Peyer's patch (tissue), 4 donors: ENCODE data around the gene MARK4. TPM values are rescaled to one million over a fixed set of nuclear protein-coding genes. Genes with fewer than 3 reads are reported as not detected.

Experiments used
- DNase-seq, 3 donors: peaks; one replicate each; pipeline ENCODE4 v3.0.0-alpha.2; 2017 to 2019
- H3K27ac ChIP-seq, 4 donors: fragments of 200-600 bp; sonication (generic); one replicate each; pipeline ENCODE4 v1.5.1; 2016 to 2019
- H3K27me3 ChIP-seq, 2 donors: fragments of 200-600 bp; sonication (generic); one replicate each; pipeline ENCODE4 v1.5.1; 2019
- H3K36me3 ChIP-seq, 3 donors: fragments of 200-600 bp; sonication (generic); one replicate each; pipeline ENCODE4 v1.5.1; 2016 to 2019
- H3K4me1 ChIP-seq, 4 donors: fragments of 200-600 bp; sonication (generic); one replicate each; pipeline ENCODE4 v1.5.1; 2016 to 2019
- H3K4me3 ChIP-seq, 4 donors: fragments of 200-600 bp; sonication (generic); 1 replicate in 3 of 4; 2 replicates in 1 of 4; pipeline ENCODE4 v1.5.1; 2016 to 2019; ENCODE audit warnings: mild to moderate bottlenecking in 1 of 4
- H3K9me3 ChIP-seq, 4 donors: fragments of 200-600 bp; sonication (generic); one replicate each; pipeline ENCODE4 v1.5.1; 2016 to 2019; ENCODE audit warnings: mild to moderate bottlenecking in 1 of 4
- POLR2A ChIP-seq, 2 donors: fragments of 450-650 bp; IDR thresholded peaks; one replicate each; pipeline ENCODE4 v1.5.1; 2017; ENCODE audit warnings: antibody characterized with exemption in 2 of 2, mild to moderate bottlenecking in 2 of 2, moderate library complexity in 2 of 2
- total RNA-seq, 4 donors: library from RNA; depleted of rRNA; stranded (reverse); fragments of >200 nt; gene quantifications; one replicate each; pipeline ENCODE4 v1.1.0, GENCODE V29; 2016
- TF ChIP-seq, protein P1 (sequence below), 6 experiments: fragments of 450-650 bp in 4 of 6; fragments of 200-600 bp in 2 of 6; sonication (generic) in 1 of 6; IDR thresholded peaks; one replicate each; pipeline ENCODE4 v1.5.1; 2017 to 2019; ENCODE audit warnings: antibody characterized with exemption in 6 of 6, mild to moderate bottlenecking in 3 of 6, moderate library complexity in 1 of 6

The MARK4 gene
- total RNA-seq, 4 donors from 2014 or later: 8.1 to 63.5 (median 23.4) TPM

DNA sequence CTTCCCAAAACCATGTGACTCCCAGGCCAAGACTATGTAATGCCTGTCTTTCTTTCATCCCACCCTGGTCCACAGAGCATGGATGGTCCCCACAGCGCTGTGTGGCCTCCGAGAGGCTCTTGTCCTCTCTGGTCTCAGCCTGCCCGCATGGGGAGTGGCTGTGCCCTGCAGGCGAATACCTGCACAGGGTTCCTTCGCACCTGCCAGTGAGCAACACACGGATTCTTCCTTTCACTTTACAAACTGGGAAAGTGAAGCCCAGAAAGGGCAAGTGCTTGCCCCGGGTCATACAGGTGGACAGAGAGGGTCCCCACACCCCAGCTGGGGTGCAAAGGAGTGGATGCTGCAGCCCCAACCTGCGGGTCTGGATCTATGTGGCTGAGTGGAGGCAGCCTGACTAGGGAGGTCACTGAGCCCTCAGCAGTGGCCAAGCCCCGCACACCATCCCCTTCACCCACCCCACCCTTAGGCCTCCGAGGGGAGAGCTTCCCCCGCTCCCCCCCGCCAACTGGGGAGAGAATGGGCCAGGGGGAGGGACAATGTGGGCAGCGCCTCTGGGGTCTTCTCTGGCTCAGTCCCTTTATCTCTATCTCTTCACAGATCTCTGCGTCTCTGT lies 747 bp upstream of the MARK4 start:
- DNase-seq: no peak
- Histone ChIP-seq H3K9me3 (no peaks in the 10 kb centered on the region), H3K4me1 (peaks cover 0 to 36% (median 13%) of the 10 kb centered on the region in 4 donors), H3K36me3 (no peaks in the 10 kb centered on the region), H3K27me3 (no peaks in the 10 kb centered on the region), H3K4me3 (peak overlapping the region; percentile 81 to 100 (median 91)), H3K27ac (peak overlapping the region in 2 of 4 donors; percentile 75 to 78)
- TF ChIP-seq POLR2A (IDR thresholded peaks at IDR 0.05): no peak
- TF ChIP-seq, protein P1, sequence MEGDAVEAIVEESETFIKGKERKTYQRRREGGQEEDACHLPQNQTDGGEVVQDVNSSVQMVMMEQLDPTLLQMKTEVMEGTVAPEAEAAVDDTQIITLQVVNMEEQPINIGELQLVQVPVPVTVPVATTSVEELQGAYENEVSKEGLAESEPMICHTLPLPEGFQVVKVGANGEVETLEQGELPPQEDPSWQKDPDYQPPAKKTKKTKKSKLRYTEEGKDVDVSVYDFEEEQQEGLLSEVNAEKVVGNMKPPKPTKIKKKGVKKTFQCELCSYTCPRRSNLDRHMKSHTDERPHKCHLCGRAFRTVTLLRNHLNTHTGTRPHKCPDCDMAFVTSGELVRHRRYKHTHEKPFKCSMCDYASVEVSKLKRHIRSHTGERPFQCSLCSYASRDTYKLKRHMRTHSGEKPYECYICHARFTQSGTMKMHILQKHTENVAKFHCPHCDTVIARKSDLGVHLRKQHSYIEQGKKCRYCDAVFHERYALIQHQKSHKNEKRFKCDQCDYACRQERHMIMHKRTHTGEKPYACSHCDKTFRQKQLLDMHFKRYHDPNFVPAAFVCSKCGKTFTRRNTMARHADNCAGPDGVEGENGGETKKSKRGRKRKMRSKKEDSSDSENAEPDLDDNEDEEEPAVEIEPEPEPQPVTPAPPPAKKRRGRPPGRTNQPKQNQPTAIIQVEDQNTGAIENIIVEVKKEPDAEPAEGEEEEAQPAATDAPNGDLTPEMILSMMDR (IDR thresholded peaks at IDR 0.05): no peak

DNA sequence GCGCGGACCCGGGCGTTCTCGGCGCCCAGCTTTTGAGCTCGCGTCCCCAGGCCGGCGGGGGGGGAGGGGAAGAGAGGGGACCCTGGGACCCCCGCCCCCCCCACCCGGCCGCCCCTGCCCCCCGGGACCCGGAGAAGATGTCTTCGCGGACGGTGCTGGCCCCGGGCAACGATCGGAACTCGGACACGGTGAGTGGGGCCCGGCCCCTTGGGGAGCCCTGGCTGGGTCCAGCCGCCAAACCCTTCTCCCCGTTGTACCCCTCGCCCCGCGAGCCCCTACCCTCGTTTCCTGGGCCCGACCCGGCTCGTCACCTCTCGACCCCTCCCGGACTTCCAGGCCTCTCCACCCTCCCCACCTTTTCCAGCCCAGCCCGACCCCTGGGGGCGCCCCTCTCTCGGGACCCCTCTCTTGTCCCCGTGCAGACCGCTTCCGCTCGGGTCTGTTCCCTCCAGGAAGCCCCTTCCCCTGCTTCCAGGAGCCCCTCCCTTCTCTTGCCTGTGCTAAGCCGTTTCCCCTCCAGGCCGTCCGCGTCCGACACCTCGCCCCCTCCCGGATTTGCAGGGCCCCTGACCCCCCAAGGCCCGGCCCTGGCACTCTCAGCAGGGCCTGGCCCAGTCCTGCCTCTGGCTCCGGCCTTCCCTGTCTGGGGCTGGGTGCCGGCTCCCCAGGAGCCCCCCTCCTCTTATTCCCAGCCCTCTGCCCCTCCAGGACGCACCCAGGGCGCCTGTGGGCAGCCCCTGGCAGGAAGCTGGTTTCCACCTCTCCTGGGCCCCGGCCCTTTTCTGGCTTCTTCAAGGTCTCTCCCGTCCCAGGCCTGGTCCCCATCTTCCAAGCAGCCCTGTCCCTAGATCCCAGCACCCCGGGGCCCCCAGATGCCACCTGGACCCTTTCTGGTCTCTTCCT lies 632 bp downstream of the MARK4 start:
- Histone ChIP-seq H3K27me3 (no peaks in the 10 kb centered on the region), H3K36me3 (no peaks in the 10 kb centered on the region), H3K9me3 (no peaks in the 10 kb centered on the region), H3K4me1 (peaks cover 0 to 36% (median 13%) of the 10 kb centered on the region in 4 donors), H3K4me3 (peak overlapping the region; percentile 81 to 100 (median 91)), H3K27ac (peak overlapping the region; percentile 66 to 78 (median 73))
- no peak for DNase-seq
- TF ChIP-seq, protein P1 (IDR thresholded peaks at IDR 0.05): no peak
- no peak for TF ChIP-seq POLR2A (IDR thresholded peaks at IDR 0.05)

DNA sequence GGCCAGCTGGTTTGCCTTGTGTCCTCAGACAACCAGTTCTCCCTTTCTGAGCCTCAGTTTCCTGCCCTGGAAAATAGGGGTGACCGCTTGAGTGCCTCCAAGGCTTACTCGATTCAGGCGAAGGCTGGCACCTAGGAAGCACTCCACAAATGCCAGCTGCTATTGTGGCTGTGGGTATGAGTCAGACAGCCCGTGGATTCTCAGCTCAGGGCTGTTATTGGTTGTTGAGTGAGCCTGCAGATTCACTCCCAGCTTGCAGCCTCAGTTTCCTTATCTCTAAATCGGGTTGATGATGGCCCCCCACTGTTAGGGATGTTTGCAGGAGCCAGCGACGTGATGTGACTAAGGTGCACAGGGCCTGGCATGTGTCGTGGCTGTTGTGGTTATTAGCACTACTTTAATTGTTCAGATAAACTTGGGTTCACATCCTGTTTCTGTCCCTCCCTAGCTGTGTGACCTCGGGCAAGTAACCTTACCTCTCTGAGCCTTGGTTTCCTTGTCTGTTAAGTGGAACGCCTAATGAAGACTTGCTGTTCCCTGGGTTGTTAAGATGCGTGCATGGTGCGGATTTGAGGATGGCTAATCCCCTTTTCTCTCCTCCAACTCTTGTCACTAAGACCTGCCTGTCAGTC lies 2.4 kb downstream of the MARK4 start:
- no peak for TF ChIP-seq POLR2A (IDR thresholded peaks at IDR 0.05)
- TF ChIP-seq, protein P1 (IDR thresholded peaks at IDR 0.05): no peak
- no peaks in the 10 kb centered on the region for H3K27me3 ChIP-seq
- no peak overlapping the region for H3K4me3 ChIP-seq
- DNase-seq: no peak
- H3K9me3 ChIP-seq: no peaks in the 10 kb centered on the region
- no peak overlapping the region for H3K27ac ChIP-seq
- no peaks in the 10 kb centered on the region for H3K36me3 ChIP-seq
- peaks cover 0 to 36% (median 13%) of the 10 kb centered on the region in 4 donors for H3K4me1 ChIP-seq

DNA sequence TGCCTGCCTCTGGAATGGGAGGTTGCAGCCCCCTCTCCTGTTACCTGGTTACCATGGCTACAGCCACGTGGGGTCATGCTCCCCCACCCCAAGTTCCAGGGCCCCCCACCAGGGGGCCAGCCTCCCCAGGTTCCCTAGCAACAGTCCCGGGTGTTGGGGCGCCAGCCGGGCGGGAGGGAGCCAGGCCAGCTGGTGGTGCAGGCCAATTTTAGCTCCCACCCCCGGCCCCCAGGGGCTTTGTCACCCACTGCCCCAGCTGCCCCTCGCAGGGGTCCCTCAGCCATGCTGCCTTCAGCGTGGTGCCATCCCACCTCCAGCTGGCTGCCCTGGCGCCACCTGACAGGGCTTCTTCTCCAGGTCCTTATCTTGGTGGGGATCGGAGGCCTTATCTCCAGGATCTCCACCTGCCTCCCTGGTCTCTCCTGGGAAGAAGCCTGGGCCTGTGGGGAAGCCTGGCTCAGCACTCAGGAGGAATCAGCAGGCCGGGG lies 3.0 kb downstream of the MARK4 start:
- H3K9me3 ChIP-seq: no peaks in the 10 kb centered on the region
- H3K27ac ChIP-seq: no peak overlapping the region
- no peak for DNase-seq
- H3K4me3 ChIP-seq: no peak overlapping the region
- TF ChIP-seq, protein P1 (IDR thresholded peaks at IDR 0.05): no peak
- no peak for TF ChIP-seq POLR2A (IDR thresholded peaks at IDR 0.05)
- peaks cover 0 to 3% (median 0%) of the 10 kb centered on the region in 3 donors for H3K36me3 ChIP-seq
- no peaks in the 10 kb centered on the region for H3K27me3 ChIP-seq
- peaks cover 0 to 36% (median 13%) of the 10 kb centered on the region in 4 donors for H3K4me1 ChIP-seq

DNA sequence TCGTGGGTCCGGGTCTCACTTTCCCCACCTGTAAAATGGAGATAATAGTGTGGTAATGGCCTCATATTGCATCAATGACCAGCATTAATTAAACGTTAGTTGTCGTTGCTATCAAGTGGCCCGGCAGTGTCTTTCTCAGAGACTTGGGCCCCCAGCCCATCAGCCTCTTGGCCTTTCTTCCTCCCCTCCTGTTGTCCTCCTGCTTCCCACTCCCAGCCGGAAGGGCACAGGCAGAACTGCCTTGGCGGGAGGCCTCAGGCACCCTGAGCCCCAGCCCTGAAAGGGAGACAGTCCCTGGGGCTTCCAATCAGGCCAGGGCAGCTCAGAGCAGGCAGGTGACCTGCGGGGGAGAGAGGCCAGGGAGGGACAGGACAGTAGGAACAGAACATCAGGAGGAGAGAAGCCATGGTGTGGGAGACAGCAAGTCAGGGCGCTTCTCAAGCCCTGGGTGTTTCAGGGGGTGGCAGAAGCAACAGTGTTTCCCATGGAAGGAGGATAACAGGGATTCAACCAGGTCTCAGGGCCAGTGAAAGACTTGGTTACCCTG lies 4.6 kb downstream of the MARK4 start:
- no peak for TF ChIP-seq POLR2A (IDR thresholded peaks at IDR 0.05)
- TF ChIP-seq, protein P1 (IDR thresholded peaks at IDR 0.05): no peak
- Histone ChIP-seq H3K4me1 (peaks cover 0 to 30% (median 11%) of the 10 kb centered on the region in 4 donors), H3K27ac (no peak overlapping the region), H3K27me3 (no peaks in the 10 kb centered on the region), H3K9me3 (no peaks in the 10 kb centered on the region), H3K36me3 (peaks cover 0 to 3% (median 0%) of the 10 kb centered on the region in 3 donors), H3K4me3 (no peak overlapping the region)
- no peak for DNase-seq
